HepG2 (cell line): Measurements from ENCODE around the gene UBE3D. TPM values are rescaled to one million over a fixed set of nuclear protein-coding genes. Genes with fewer than 3 reads are reported as not detected.

Experiments used
- ATAC-seq: fragments of 200-7000 bp; cut with Tn5 transposase; 3 replicates; pipeline ENCODE4 v1.9.1; 2020; ENCODE audit warnings: mild to moderate bottlenecking, moderate library complexity
- BruUV-seq: library from RNA; stranded (reverse); fragments of 400-500 nt; replicated peaks from 2 replicates; lab custom pipeline; 2021; lab: Mats Ljungman, UMichigan
- CTCF ChIA-PET: fragments of 300-600 bp; formaldehyde crosslinking; extraction: SDS; loops from one replicate; lab custom pipeline; 2021; ENCODE audit warnings: low total read pairs, inconsistent platforms, low intra/inter-chr PET ratio; lab: Yijun Ruan, JAX
- POLR2A ChIA-PET: fragments of 350-600 bp; sonication (Branson Sonifier 250); formaldehyde crosslinking; loops from one replicate; lab custom pipeline; 2020; ENCODE audit warnings: antibody characterized with exemption, inconsistent platforms; lab: Yijun Ruan, JAX
- DNase-seq: peaks from one replicate; pipeline ENCODE4 v3.0.0-alpha.2; 2015; ENCODE audit warnings: low spot score
- FAIRE-seq: peaks from 3 replicates; lab custom pipeline; 2011; peaks lifted over from hg19 to GRCh38; lab: Jason Lieb, UNC
- H2AFZ ChIP-seq: one replicate; pipeline ENCODE4 v1.6.1; 2011; ENCODE audit warnings: low read length, inconsistent platforms
- H3K27ac ChIP-seq: fragments of 300-600 bp; 3 replicates; pipeline ENCODE4 v1.8.0; 2011; ENCODE audit warnings: mixed run types, mild to moderate bottlenecking, mixed read lengths, low read length, inconsistent platforms; ENCODE audit not compliant: insufficient read depth; ENCODE audit errors: extremely low read length
- H3K27me3 ChIP-seq, 2 experiments: fragments of 200-600 bp in 1 of 2; 2 replicates in 1 of 2; 3 replicates in 1 of 2; pipeline versions ENCODE4 v1.6.0 to v1.8.0; 2011; ENCODE audit warnings: low read length in 2 of 2, mild to moderate bottlenecking in 2 of 2, moderate library complexity in 2 of 2, inconsistent platforms in 1 of 2; ENCODE audit not compliant: insufficient read depth in 2 of 2, control insufficient read depth in 1 of 2
- H3K36me3 ChIP-seq, 2 experiments: fragments of 200-600 bp in 1 of 2; replicated peaks in 1 of 2; 2 replicates in 1 of 2; 3 replicates in 1 of 2; pipeline versions ENCODE4 v1.5.1 to v1.8.0; 2011; ENCODE audit warnings: low read length in 2 of 2, inconsistent platforms in 1 of 2; ENCODE audit not compliant: insufficient read depth in 2 of 2, control insufficient read depth in 1 of 2
- H3K4me1 ChIP-seq: 2 replicates; pipeline ENCODE4 v1.5.1; 2012; ENCODE audit warnings: low read length, inconsistent platforms; ENCODE audit not compliant: insufficient read depth
- H3K4me2 ChIP-seq: 2 replicates; pipeline ENCODE4 v1.6.0; 2011; ENCODE audit warnings: low read depth, low read length, inconsistent platforms
- H3K4me3 ChIP-seq, 3 experiments: fragments of 200-600 bp in 1 of 3; sonication (generic), shearing (Covaris generic) in 1 of 3; replicated peaks in 1 of 3; 2 replicates each; pipeline ENCODE4 v1.5.1; 2011 to 2016; ENCODE audit warnings: low read length in 3 of 3, inconsistent platforms in 2 of 3, low read depth in 2 of 3, mild to moderate bottlenecking in 2 of 3, control low read depth in 1 of 3, mixed read lengths in 1 of 3; ENCODE audit not compliant: insufficient read depth in 1 of 3
- H3K79me2 ChIP-seq: one replicate; pipeline ENCODE4 v1.6.1; 2011; ENCODE audit warnings: low read length, inconsistent platforms; ENCODE audit not compliant: insufficient read depth
- H3K9ac ChIP-seq: 2 replicates; pipeline ENCODE4 v1.6.0; 2011; ENCODE audit warnings: mild to moderate bottlenecking, low read depth, low read length, inconsistent platforms; ENCODE audit not compliant: insufficient read depth
- H3K9me3 ChIP-seq: 2 replicates; pipeline ENCODE4 v1.5.1; 2012; ENCODE audit warnings: mild to moderate bottlenecking, low read length
- H4K20me1 ChIP-seq: 2 replicates; pipeline ENCODE4 v1.6.0; 2011; ENCODE audit warnings: inconsistent platforms, mild to moderate bottlenecking, low read length, moderate library complexity; ENCODE audit not compliant: insufficient read depth
- CEBPG ChIP-seq: IDR thresholded peaks from 2 replicates; pipeline ENCODE4 v1.6.1; 2016
- ELK4 ChIP-seq: sonication (generic); formaldehyde crosslinking; IDR thresholded peaks from 2 replicates; pipeline ENCODE4 v1.9.0; 2021; ENCODE audit warnings: missing genetic modification reagents, borderline replicate concordance
- GPBP1L1 ChIP-seq: sonication (generic); formaldehyde crosslinking; IDR thresholded peaks from 2 replicates; pipeline ENCODE4 v1.5.0; 2020; ENCODE audit warnings: mild to moderate bottlenecking, missing genetic modification reagents
- NR2F6 ChIP-seq, 2 experiments: IDR thresholded peaks; 2 replicates each; pipeline ENCODE4 v1.6.1; 2016; ENCODE audit warnings: antibody characterized with exemption in 1 of 2, mild to moderate bottlenecking in 1 of 2
- UBTF ChIP-seq: sonication (generic); formaldehyde crosslinking; IDR thresholded peaks from 2 replicates; pipeline ENCODE4 v1.4.0; 2020; ENCODE audit warnings: mild to moderate bottlenecking, missing genetic modification reagents
- ZNF17 ChIP-seq: sonication (generic); formaldehyde crosslinking; IDR thresholded peaks from 2 replicates; pipeline ENCODE4 v1.5.0; 2020; ENCODE audit warnings: mild to moderate bottlenecking, missing genetic modification reagents
- WGBS: methylation state at CpG from one replicate; pipeline ENCODE4 v1.1.6; 2017; ENCODE audit warnings: low lambda C conversion rate; 5-methylcytosine and 5-hydroxymethylcytosine counted together
- in situ Hi-C: cut with HindIII; loops from 2 replicates; pipeline ENCODE4 v1.10.0; 2017; ENCODE audit warnings: low pct_unique_long_range_greater_than_20kb; ENCODE audit not compliant: extremely low pct_ligation_motif_present
- intact Hi-C: fragments of 100-400 bp; cut with micrococcal nuclease; formaldehyde crosslinking; loops from one replicate; pipeline ENCODE4 v1.10.0; 2022; ENCODE audit not compliant: unreplicated experiment
- polyA plus RNA-seq, 8 experiments: library from polyadenylated mRNA; depleted of rRNA in 3 of 8; stranded (reverse) in 7 of 8; unstranded in 1 of 8; fragments of >200 nt; fragmentation: Illumina TruSeq in 4 of 8; extraction: Trizol in 4 of 8; gene quantifications; 2 replicates each; pipeline versions ENCODE4 v1.2.1 to v1.2.3, GENCODE V29; 2011 to 2016; ENCODE audit warnings: low read depth in 4 of 8, missing spikeins in 1 of 8, mixed read lengths in 1 of 8; ENCODE audit not compliant: insufficient read depth in 1 of 8
- total RNA-seq, 5 experiments: library from RNA; depleted of rRNA; stranded (reverse); fragments of >200 nt; fragmentation: Illumina TruSeq; extraction: Trizol; gene quantifications; 2 replicates each; pipeline ENCODE4 v1.2.3, GENCODE V29; 2016; ENCODE audit warnings: low read depth in 1 of 5

UBE3D gene
- total and polyA plus RNA-seq, 2 of the 13 experiments (the other 11 are each of a cell fraction or from before 2014, with no cell fraction given): 5.1 to 11.4 TPM

GRCh38 chr6:83113258-83113657 lies 47.6 kb upstream of the UBE3D start:
- in situ Hi-C loops (no loop called here), intact Hi-C loops (no loop called here)
- DNase-seq (no peak), ATAC-seq (no peak), FAIRE-seq (no peak)
- Histone ChIP-seq H3K79me2 (no peaks in the 10 kb centered on the region), H3K27ac (no peak overlapping the region), H3K4me1 (no peaks in the 10 kb centered on the region), H3K27me3 (no peaks in the 10 kb centered on the region), H3K9ac (no peak overlapping the region), H4K20me1 (no peaks in the 10 kb centered on the region), H3K4me2 (no peak overlapping the region), H2AFZ (no peak overlapping the region), H3K36me3 (0 out of 5 replicates have a peak, but pooled peaks cover 0 to 3% of the 10 kb centered on the region in 2 experiments), H3K4me3 (no peak overlapping the region), H3K9me3 (no peaks in the 10 kb centered on the region)
- CTCF ChIA-PET: no interaction called here
- TF ChIP-seq ZNF17 (CRISPR knock-in tag) (no peak), GPBP1L1 (no peak), NR2F6 (IDR thresholded peaks at IDR 0.05) (no peak), NR2F6 (CRISPR knock-in tag; IDR thresholded peaks at IDR 0.05) (no peak), ELK4 (CRISPR knock-in tag) (no peak), CEBPG (CRISPR knock-in tag) (no peak), UBTF (no peak)
- 72% methylated on average over 4 of the region's 4 CpGs for WGBS
- no TSS peak for BruUV-seq
- POLR2A ChIA-PET: no interaction called here
